HG02870 (cell line): ENCODE measurements around the gene PKP1.

Experiments
- ATAC-seq: cut with Tn5 transposase; IDR thresholded peaks from one replicate; pipeline ENCODE4 v1.9.1; 2021; ENCODE audit warnings: mild to moderate bottlenecking, moderate library complexity; ENCODE audit not compliant: unreplicated experiment

The PKP1 gene

DNA sequence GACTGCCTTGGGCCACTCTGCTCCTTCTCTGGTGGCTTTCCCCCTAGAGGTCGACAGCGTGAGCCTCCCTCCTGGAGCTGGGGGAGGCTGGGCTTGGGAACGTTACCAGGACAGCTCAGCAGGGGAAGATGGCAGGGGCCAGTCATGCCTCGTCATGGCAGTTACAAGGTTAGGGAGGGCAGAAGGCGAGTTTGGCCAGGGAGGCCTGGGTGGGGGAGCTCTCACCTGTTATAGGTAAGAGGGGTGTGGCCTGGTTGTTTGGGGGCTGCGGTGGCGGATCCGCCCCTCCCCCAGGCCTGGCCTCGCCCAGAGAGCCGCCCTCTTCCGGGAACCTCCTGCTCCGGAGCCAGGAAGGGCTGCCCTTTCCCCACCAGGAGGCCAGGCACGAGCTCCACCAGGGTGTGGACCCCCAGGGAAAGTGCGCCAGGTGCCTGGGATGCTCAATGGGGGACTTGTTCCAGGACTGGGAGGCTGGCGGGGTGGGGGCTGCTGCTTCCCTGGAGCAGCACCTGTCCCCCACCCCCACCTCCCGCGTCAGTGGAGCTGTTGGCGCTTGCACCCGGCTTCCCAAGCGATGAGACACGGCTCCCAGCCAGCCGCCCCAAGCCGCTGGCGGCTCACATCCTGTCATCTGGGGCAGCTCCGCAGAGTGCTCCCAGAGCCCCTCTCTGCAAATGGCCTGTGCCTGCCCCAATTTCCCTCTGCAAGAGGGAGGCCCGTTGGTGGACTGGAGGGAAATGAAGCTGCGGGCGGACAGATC lies 23.6 kb upstream of the PKP1 start:
- no peak for ATAC-seq

- ATAC-seq, result no peak
Observed at GRCh38 chr1:201260236-201260590, 23.1 kb upstream of the PKP1 start.

GRCh38 chr1:201260648-201261311 lies 22.5 kb upstream of the PKP1 start:
- no peak for ATAC-seq

GRCh38 chr1:201261771-201262547 lies 21.3 kb upstream of the PKP1 start:
- ATAC-seq, result no peak

- no peak for ATAC-seq
Observed at GRCh38 chr1:201262963-201263608, 20.2 kb upstream of the PKP1 start.

DNA sequence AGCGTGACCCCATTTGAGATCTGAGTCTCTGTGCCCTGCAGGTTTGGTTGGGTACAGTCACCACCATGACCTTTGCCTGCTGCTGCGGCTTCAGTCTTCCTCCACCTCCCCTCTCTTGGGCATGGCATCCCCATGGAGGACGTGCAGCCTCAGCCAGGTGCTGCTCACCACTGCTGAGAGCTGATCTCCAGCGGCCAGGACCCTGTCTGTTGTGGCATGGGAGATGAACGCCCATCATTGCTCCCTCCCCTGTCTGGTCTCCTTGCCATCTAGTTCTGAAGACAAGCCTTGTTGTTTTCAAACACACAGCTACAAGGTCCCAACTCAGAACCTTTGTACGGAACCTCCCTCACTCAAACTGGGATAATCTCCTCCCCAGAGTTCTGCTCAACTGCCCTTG lies 19.2 kb upstream of the PKP1 start:
- ATAC-seq, result no peak

DNA sequence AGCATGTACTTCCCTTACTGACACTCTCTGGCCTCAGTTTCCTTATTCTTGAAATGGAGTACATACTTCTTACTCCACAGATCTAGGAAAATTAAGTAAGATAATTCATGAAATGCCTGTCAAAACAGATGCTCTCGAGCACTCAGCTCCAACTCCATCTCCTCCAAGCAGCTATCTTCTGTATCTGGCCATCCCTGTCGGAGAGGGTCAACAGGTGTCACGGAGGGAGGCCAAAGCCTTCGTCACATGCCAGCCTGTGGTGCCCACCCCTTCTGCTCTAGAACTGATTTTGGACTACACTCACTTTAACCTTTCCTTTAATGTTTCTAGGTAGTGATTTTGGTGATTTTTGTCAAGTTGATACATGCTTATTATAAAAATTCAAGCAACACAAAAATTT lies 18.8 kb upstream of the PKP1 start:
- ATAC-seq, result no peak

DNA sequence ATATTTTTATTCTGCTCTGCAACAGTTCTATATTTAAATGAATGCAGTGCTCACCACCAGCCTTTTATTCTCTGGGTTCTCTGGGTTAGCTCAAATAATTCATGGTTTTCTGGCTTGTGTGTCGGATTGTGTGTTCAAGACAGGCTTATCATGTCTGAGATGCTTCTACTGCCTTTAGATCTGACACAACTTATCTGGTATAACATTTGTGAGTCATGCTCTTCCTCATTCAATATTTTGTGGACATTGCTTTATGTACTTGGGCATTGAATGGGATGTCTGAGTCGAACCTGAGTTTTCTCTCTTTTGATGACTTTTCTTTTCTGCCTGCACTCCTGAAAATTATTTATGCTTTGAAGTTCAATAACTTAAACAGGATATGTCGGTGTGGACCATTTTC lies 17.6 kb upstream of the PKP1 start:
- no peak for ATAC-seq

DNA sequence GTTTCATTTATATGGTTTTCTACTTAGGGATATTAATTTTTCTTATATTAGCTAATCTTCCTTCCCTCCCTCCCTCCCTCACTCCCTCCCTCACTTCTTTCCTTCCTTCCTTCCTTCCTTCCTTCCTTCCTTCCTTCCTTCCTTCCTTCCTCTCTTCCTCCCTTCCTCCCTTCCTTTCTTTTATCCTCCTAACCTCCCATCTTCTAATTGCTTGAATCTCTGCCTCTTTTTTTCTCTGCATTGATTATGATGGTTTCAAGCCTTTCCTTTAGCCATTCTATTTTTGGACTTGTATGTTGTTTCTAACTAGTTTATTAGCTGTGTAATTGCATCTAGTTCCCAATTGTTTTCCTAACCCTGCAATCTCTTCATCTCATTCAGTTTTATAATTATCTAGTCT lies 17.0 kb upstream of the PKP1 start:
- ATAC-seq, result no peak

DNA sequence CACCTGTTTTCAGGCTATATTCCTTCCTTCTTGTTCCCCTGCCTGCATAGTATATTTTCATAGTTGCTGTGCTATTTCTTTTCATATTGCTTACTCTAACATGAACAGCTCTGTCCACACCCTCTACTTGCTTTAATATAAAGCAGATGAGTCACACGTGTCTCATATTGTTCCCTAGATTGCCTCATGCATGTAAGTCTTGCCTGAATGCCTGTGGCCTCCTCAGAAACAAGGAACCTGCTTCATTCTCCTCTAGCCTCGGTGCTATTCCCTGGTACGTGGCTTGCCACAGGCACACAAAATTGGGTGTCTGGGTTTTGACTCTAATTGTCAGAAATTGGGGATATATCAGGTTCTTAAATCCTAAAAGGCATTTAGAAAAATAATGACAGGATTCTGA lies 16.5 kb upstream of the PKP1 start:
- ATAC-seq, result no peak

DNA sequence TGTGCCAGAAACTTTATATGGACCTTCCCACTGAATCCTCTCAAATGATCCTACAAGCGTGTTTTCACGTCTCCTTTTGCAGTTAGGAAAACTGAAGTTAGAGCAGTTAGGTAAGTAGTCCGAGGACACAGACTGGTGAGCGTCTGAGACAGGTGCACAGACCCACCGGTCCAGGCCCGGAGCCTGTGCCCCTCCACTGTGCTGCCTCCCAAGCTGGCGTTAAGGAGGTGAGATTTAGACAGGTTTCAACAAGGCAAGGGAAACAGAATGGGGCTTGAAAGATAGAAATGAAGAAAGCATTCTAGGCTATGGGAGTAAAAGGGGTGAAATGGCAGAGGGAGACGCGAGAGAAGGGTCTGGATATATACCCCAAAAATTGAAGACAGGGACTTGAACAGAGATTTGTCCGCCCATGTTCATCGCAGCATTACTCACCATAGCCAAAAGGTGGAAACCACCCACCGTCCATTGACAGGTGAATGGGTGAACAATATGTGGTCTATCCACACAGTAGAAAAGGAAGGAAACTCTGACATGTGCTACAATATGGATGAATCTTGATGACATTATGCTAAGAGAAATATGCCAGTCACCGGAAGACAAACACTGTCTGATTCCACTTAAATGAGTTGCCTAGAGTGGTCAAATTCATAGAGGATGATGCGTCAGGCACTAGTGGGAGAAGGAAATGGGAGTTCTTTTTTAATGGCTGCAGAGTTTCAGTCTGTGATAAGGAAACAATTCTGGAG lies 15.7 kb upstream of the PKP1 start:
- ATAC-seq, result no peak

GRCh38 chr1:201268604-201269151 lies 14.6 kb upstream of the PKP1 start:
- ATAC-seq, result no peak

GRCh38 chr1:201269281-201269680 lies 14.0 kb upstream of the PKP1 start:
- no peak for ATAC-seq

DNA sequence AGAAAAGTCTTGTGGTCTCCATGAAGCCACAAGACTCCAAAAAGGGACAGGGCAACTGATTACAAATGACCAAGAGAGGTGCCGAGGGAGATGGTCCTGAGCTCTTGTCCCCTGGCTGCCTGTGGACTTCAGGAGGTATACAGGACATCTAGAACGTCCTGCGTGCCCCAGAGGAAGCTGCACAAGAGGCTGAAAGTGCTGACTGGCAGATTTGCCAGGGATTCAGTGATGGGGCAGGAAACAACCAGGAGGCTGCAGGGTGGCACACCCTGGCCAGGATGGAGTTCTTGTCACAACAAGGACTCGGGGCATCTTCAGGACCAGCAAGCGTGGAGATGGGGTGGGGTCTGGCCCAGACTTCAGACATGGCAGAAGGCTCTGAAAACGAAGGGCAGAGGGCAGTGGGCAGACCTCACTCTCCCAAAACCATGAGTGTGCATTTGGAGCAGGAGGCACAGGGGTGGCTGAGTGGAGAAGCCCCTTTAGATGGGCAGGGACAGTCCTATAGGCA lies 13.4 kb upstream of the PKP1 start:
- no peak for ATAC-seq

GRCh38 chr1:201270616-201271390 lies 12.5 kb upstream of the PKP1 start:
- no peak for ATAC-seq

DNA sequence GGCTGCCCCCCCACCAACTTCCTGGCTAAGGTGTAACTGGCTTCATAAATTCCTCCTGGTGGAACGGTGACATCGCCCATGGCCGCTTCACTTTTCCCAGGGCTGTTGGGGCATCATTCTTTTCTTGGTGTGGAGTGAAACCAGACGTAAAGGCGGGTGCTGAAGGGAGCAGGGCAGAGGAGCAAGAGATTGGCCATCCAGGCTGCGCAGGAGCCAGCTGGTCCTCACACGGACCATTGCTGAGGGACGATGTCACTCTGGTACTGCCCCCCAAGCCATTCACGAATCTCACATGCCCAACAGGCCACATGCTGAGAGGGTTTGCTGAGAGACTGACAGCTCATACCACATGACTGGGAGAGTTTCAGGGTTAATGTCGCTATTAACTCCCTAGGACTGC lies 10.5 kb upstream of the PKP1 start:
- ATAC-seq, result no peak

GRCh38 chr1:201274616-201275252 lies 8.6 kb upstream of the PKP1 start:
- no peak for ATAC-seq

DNA sequence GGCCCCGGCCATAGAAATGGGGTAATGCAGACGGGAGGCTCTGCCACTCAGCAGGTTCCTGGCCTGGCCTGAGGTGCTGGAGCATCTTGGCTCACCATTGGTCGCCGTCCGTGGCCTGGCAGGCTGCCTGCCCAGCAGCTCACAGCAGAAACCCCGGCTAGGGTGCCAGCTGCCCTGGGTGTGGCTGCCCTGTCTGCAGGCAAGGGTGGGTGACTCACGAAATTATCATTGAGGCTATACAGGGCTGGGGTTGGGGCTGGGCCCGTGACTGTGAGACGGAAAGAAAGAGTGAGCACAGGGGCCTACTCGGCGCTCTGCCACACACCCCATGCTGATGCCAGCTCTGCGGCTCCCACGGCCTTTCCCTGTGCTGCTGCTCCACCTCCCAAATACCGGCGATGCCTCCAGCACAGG lies 8.0 kb upstream of the PKP1 start:
- ATAC-seq, result no peak

GRCh38 chr1:201276891-201277290 lies 6.4 kb upstream of the PKP1 start:
- ATAC-seq, result no peak
